T-helper 2 cell treated with Interferon-gamma antibody and Interleukin-4, amounts not matched to agents 5 μg/mL and 100 μg/mL, for 36 hours (primary cell): Measurements from ENCODE around the gene ICAM2.
A peak's percentile ranks its signal among the peaks of the same experiment; 100 is the strongest.

Experiments used
- DNase-seq: peaks from one replicate; pipeline ENCODE4 v3.0.0; 2021; ENCODE audit warnings: low spot score
- H3K27ac Mint-ChIP-seq: one replicate; pipeline ENCODE4 v1.8.0; 2021; ENCODE audit warnings: mild to moderate bottlenecking, mixed read lengths
- H3K27me3 Mint-ChIP-seq: one replicate; pipeline ENCODE4 v1.8.0; 2021; ENCODE audit warnings: low read depth, mixed read lengths
- H3K36me3 Mint-ChIP-seq: one replicate; pipeline ENCODE4 v1.8.0; 2021; ENCODE audit warnings: low read depth, mixed read lengths
- H3K4me1 Mint-ChIP-seq: one replicate; pipeline ENCODE4 v1.8.0; 2021; ENCODE audit warnings: low read depth, mixed read lengths
- H3K4me3 Mint-ChIP-seq: one replicate; pipeline ENCODE4 v1.8.0; 2022; ENCODE audit warnings: mild to moderate bottlenecking, moderate library complexity, mixed read lengths
- H3K9me3 Mint-ChIP-seq: one replicate; pipeline ENCODE4 v1.8.0; 2021; ENCODE audit warnings: mixed read lengths

ICAM2 gene

DNA sequence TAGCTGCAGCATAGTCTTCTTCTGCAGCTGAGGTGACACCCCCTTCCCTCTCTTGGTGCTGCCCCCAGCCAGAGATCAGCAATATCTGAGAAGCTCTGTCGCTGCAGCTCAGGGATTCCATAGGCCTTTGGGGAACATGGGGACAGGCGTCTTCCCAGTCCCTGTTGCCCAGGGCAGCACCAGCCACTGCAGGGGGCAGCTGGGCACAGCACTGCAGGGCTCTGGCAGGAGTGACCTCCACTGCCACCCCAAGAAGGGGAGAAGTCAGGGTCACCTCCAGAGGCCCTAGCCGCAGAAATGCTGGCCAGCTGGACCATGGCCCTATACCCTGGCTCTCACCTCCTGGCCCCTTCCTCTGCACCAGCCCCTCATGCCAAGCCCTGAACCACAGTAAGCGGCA, 64.6 kb downstream of the ICAM2 start:
- H3K27me3 Mint-ChIP-seq, result no peaks in the 10 kb centered on the region
- H3K36me3 Mint-ChIP-seq, result no peaks in the 10 kb centered on the region
- no peak for DNase-seq
- H3K4me1 Mint-ChIP-seq, result peaks cover 11% of the 10 kb centered on the region
- H3K4me3 Mint-ChIP-seq, result no peak overlapping the region
- H3K9me3 Mint-ChIP-seq, result no peaks in the 10 kb centered on the region
- H3K27ac Mint-ChIP-seq, result no peak overlapping the region

DNA sequence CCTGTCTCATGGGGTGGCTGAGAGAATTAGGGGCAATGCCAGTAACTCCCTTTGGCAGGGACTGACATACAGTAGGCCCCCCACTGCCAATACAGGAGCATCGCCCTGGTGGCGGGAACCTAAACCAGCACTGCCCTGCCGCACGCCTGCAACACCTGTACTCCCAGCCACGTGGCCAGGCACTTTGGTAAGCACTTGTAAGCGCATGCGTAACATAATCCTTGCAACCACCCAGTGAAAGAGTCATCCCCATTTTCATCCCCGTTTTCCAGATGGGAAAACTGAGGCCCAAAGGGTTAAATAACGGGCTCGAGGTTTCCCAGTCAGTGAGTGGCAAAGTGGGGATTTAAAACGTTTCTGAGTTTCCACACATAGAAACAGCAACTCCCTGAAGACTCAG, 65.2 kb downstream of the ICAM2 start:
- no peaks in the 10 kb centered on the region for H3K27me3 Mint-ChIP-seq
- no peaks in the 10 kb centered on the region for H3K36me3 Mint-ChIP-seq
- H3K4me1 Mint-ChIP-seq, result peaks cover 11% of the 10 kb centered on the region

DNA sequence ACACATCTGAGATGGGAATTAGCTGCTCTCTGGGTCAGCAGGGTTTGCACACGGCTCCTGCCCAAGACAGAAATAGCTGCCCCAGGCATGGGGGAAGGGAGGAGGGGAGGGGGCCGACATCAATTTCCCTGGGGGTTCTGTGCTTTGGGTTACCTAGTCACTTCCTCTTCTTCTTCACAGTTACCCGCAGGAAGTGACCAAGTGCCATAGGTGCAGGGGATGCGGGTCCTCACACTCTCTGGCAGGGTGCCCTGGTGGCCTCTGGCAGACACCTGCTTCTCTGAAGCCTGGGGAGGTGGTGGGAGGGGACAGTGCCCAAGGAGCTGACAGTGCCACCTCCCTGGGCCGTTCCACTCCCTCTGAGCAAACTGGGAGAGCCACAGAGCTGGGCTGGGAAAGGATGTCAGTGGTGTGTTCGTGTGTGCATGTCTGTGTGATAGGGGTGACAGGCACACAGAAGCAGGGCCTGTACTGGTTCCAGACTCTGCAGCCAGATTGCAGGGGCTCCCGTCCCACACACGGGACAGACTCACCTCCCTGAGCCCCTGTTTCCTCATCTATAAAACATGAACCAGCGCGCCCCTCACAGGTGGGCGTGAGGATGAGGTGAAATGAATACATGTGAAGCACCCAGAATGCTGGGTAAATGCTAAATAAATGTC, 65.9 kb downstream of the ICAM2 start:
- H3K36me3 Mint-ChIP-seq, result no peaks in the 10 kb centered on the region
- no peaks in the 10 kb centered on the region for H3K27me3 Mint-ChIP-seq
- peaks cover 11% of the 10 kb centered on the region for H3K4me1 Mint-ChIP-seq
- peak; percentile 28 for DNase-seq
- H3K4me3 Mint-ChIP-seq, result peak overlapping the region; percentile 39
- H3K9me3 Mint-ChIP-seq, result no peaks in the 10 kb centered on the region
- peak overlapping the region; percentile 81 for H3K27ac Mint-ChIP-seq

More for the DNA sequence above, 65.2 kb downstream of the ICAM2 start:
- H3K27ac Mint-ChIP-seq, result no peak overlapping the region
- H3K4me3 Mint-ChIP-seq, result no peak overlapping the region
- no peak for DNase-seq
- H3K9me3 Mint-ChIP-seq, result no peaks in the 10 kb centered on the region
